IMR-90 (cell line): ENCODE results near the gene SYMPK. TPM values are rescaled to one million over a fixed set of nuclear protein-coding genes. Genes with fewer than 3 reads are reported as not detected.

ENCODE experiments used
- ATAC-seq: fragments of 200-7000 bp; cut with Tn5 transposase; 2 replicates; pipeline ENCODE4 v1.9.1; 2020; ENCODE audit warnings: low read depth, mild to moderate bottlenecking, moderate library complexity
- BruUV-seq: library from RNA; stranded (reverse); fragments of 400-500 nt; replicated peaks from 2 replicates; lab custom pipeline; 2021; lab: Mats Ljungman, UMichigan
- CTCF ChIA-PET: fragments of 300-600 bp; formaldehyde crosslinking; extraction: SDS; loops from one replicate; lab custom pipeline; 2021; ENCODE audit warnings: antibody characterized with exemption; lab: Yijun Ruan, JAX
- POLR2A ChIA-PET: fragments of 300-600 bp; sonication (Branson Sonifier 250); formaldehyde crosslinking; loops from one replicate; lab custom pipeline; 2022; ENCODE audit warnings: antibody characterized with exemption; ENCODE audit not compliant: unreplicated experiment; lab: Charles Lee
- DNase-seq: peaks from one replicate; pipeline ENCODE4 v3.0.0; 2013
- H2AFZ ChIP-seq: replicated peaks from 2 replicates; pipeline ENCODE3; 2013; ENCODE audit warnings: low read length, mild to moderate bottlenecking; ENCODE audit not compliant: poor library complexity
- H2AK5ac ChIP-seq: 2 replicates; pipeline ENCODE4 v1.6.1; 2013; ENCODE audit warnings: low read depth, low read length, inconsistent platforms
- H2AK9ac ChIP-seq: replicated peaks from 2 replicates; pipeline ENCODE3; 2013; ENCODE audit warnings: mild to moderate bottlenecking, low read depth, low read length, moderate library complexity; ENCODE audit not compliant: poor library complexity
- H2BK120ac ChIP-seq: 2 replicates; pipeline ENCODE4 v1.6.1; 2013; ENCODE audit warnings: low read depth, low read length, inconsistent platforms
- H2BK15ac ChIP-seq: 3 replicates; pipeline ENCODE4 v1.6.1; 2013; ENCODE audit warnings: low read depth, low read length, inconsistent platforms
- H2BK20ac ChIP-seq: 2 replicates; pipeline ENCODE4 v1.6.1; 2013; ENCODE audit warnings: low read depth, mild to moderate bottlenecking, inconsistent platforms, low read length, moderate library complexity
- H2BK5ac ChIP-seq: 2 replicates; pipeline ENCODE4 v1.6.1; 2013; ENCODE audit warnings: mild to moderate bottlenecking, low read depth, low read length, inconsistent platforms; ENCODE audit not compliant: poor library complexity, severe bottlenecking
- H3K14ac ChIP-seq: replicated peaks from 2 replicates; pipeline ENCODE4 v1.6.1; 2013; ENCODE audit warnings: low read depth, low read length, inconsistent platforms
- H3K18ac ChIP-seq: 2 replicates; pipeline ENCODE4 v1.6.1; 2013; ENCODE audit warnings: low read depth, low read length, control low read depth
- H3K23ac ChIP-seq: 2 replicates; pipeline ENCODE4 v1.6.1; 2013; ENCODE audit warnings: low read depth, low read length, inconsistent platforms
- H3K27ac ChIP-seq: 2 replicates; pipeline ENCODE4 v1.5.1; 2013; ENCODE audit warnings: mild to moderate bottlenecking, control low read depth, low read length; ENCODE audit not compliant: insufficient read depth
- H3K27me3 ChIP-seq: 2 replicates; pipeline ENCODE4 v1.6.1; 2013; ENCODE audit warnings: low read length; ENCODE audit not compliant: control insufficient read depth, insufficient read depth
- H3K36me3 ChIP-seq: 2 replicates; pipeline ENCODE4 v1.6.1; 2013; ENCODE audit warnings: low read length, mixed read lengths; ENCODE audit not compliant: control insufficient read depth, insufficient read depth
- H3K4ac ChIP-seq: 2 replicates; pipeline ENCODE4 v1.6.1; 2013; ENCODE audit warnings: low read depth, low read length, inconsistent platforms
- H3K4me1 ChIP-seq: 2 replicates; pipeline ENCODE4 v1.6.1; 2013; ENCODE audit warnings: low read length, mixed read lengths; ENCODE audit not compliant: control insufficient read depth, insufficient read depth
- H3K4me2 ChIP-seq: 2 replicates; pipeline ENCODE4 v1.6.1; 2013; ENCODE audit warnings: low read depth, mild to moderate bottlenecking, control low read depth, low read length, moderate library complexity
- H3K4me3 ChIP-seq: 2 replicates; pipeline ENCODE4 v1.5.1; 2013; ENCODE audit warnings: low read depth, mild to moderate bottlenecking, control low read depth, low read length, moderate library complexity; ENCODE audit not compliant: insufficient read depth
- H3K56ac ChIP-seq: 2 replicates; pipeline ENCODE4 v1.6.1; 2013; ENCODE audit warnings: low read length, inconsistent platforms; ENCODE audit not compliant: insufficient read depth; ENCODE audit errors: extremely low read depth
- H3K79me1 ChIP-seq, 2 experiments: 2 replicates each; pipeline ENCODE4 v1.6.1; 2013; ENCODE audit warnings: low read length in 2 of 2, inconsistent platforms in 1 of 2, low read depth in 1 of 2
- H3K9ac ChIP-seq: 2 replicates; pipeline ENCODE4 v1.6.1; 2013; ENCODE audit warnings: low read depth, low read length, control low read depth
- H3K9me1 ChIP-seq: 2 replicates; pipeline ENCODE4 v1.6.1; 2013; ENCODE audit warnings: low read length, inconsistent platforms; ENCODE audit not compliant: insufficient read depth
- H3K9me3 ChIP-seq: 2 replicates; pipeline ENCODE4 v1.6.1; 2013; ENCODE audit warnings: low read length; ENCODE audit not compliant: control insufficient read depth, insufficient read depth
- H4K20me1 ChIP-seq: 2 replicates; pipeline ENCODE4 v1.6.1; 2013; ENCODE audit warnings: low read length, inconsistent platforms; ENCODE audit not compliant: insufficient read depth
- H4K5ac ChIP-seq: 2 replicates; pipeline ENCODE4 v1.6.1; 2013; ENCODE audit warnings: mild to moderate bottlenecking, low read depth, low read length, control low read depth
- H4K8ac ChIP-seq, 2 experiments: 2 replicates each; pipeline ENCODE4 v1.6.1; 2013; ENCODE audit warnings: low read depth in 2 of 2, low read length in 2 of 2, control low read depth in 1 of 2, inconsistent platforms in 1 of 2
- H4K91ac ChIP-seq: 2 replicates; pipeline ENCODE4 v1.6.1; 2013; ENCODE audit warnings: low read depth, low read length, inconsistent platforms; ENCODE audit not compliant: insufficient read depth
- CEBPB ChIP-seq: IDR thresholded peaks from 2 replicates; pipeline ENCODE4 v1.6.1; 2012; ENCODE audit warnings: low read depth, low read length, improper control_type of control experiment
- CHD1 ChIP-seq: IDR thresholded peaks from 2 replicates; pipeline ENCODE4 v1.6.1; 2012; ENCODE audit warnings: low read depth, low read length, improper control_type of control experiment
- CTCF ChIP-seq: conservative IDR thresholded peaks from 2 replicates; pipeline ENCODE4 v1.5.1; 2012; ENCODE audit warnings: mild to moderate bottlenecking, low read depth, low read length, improper control_type of control experiment
- ELK1 ChIP-seq: fragments of 150-350 bp; IDR thresholded peaks from 2 replicates; pipeline ENCODE4 v1.6.1; 2016; ENCODE audit warnings: low read depth, mild to moderate bottlenecking, low read length, moderate library complexity, borderline replicate concordance
- FOS ChIP-seq: fragments of 150-350 bp; IDR thresholded peaks from 2 replicates; pipeline ENCODE4 v1.6.1; 2016; ENCODE audit warnings: low read depth, low read length
- MAFK ChIP-seq: IDR thresholded peaks from 2 replicates; pipeline ENCODE4 v1.6.1; 2012; ENCODE audit warnings: low read depth, low read length, improper control_type of control experiment
- MAZ ChIP-seq: IDR thresholded peaks from 2 replicates; pipeline ENCODE4 v1.6.1; 2012; ENCODE audit warnings: low read depth, mild to moderate bottlenecking, low read length, improper control_type of control experiment, moderate library complexity, borderline replicate concordance
- MXI1 ChIP-seq: IDR thresholded peaks from 2 replicates; pipeline ENCODE4 v1.6.1; 2012; ENCODE audit warnings: low read depth, mild to moderate bottlenecking, low read length, moderate library complexity, borderline replicate concordance
- NFE2L2 ChIP-seq: fragments of 150-350 bp; IDR thresholded peaks from 2 replicates; pipeline ENCODE4 v1.6.1; 2016; ENCODE audit warnings: low read depth, mild to moderate bottlenecking, low read length
- RAD21 ChIP-seq: IDR thresholded peaks from 2 replicates; pipeline ENCODE4 v1.6.1; 2012; ENCODE audit warnings: low read length, improper control_type of control experiment
- RCOR1 ChIP-seq: IDR thresholded peaks from 2 replicates; pipeline ENCODE4 v1.6.1; 2012; ENCODE audit warnings: mild to moderate bottlenecking, low read length, improper control_type of control experiment; ENCODE audit not compliant: insufficient replicate concordance
- RFX5 ChIP-seq: IDR thresholded peaks from 2 replicates; pipeline ENCODE4 v1.8.0; 2012; ENCODE audit warnings: low read depth, mild to moderate bottlenecking, low read length, moderate library complexity
- SMC3 ChIP-seq: fragments of 150-350 bp; IDR thresholded peaks from 2 replicates; pipeline ENCODE4 v1.6.1; 2016; ENCODE audit warnings: low read depth, mild to moderate bottlenecking, antibody characterized with exemption, low read length, moderate library complexity
- WGBS, 2 experiments: methylation state at CpG; one replicate each; pipeline versions ENCODE4 v1.1.5 to v1.1.7; 2013; ENCODE audit warnings: missing lambda C conversion rate in 2 of 2; ENCODE audit not compliant: insufficient read length in 1 of 2; ENCODE audit errors: extremely low coverage in 2 of 2; 5-methylcytosine and 5-hydroxymethylcytosine counted together
- dilution Hi-C: fragments of 300-500 bp; cut with HindIII; formaldehyde crosslinking; loops from one replicate; pipeline ENCODE4 v1.14.3; 2018; ENCODE audit warnings: low sequenced_read_pairs; ENCODE audit not compliant: unreplicated experiment
- in situ Hi-C: fragments of 300-500 bp; cut with MboI; formaldehyde crosslinking; loops from 3 replicates; pipeline ENCODE4 v1.14.3; 2019; ENCODE audit warnings: low sequenced_read_pairs, inconsistent platforms, mixed read lengths
- intact Hi-C: fragments of 100-400 bp; cut with micrococcal nuclease; formaldehyde crosslinking; loops from 2 replicates; pipeline ENCODE4 v1.10.0; 2022
- polyA plus RNA-seq, 3 experiments: library from polyadenylated mRNA; depleted of rRNA; stranded (reverse); fragments of >200 nt; gene quantifications; 2 replicates each; pipeline ENCODE4 v1.2.3, GENCODE V29; 2012; ENCODE audit warnings: low replicate concordance in 1 of 3
- total RNA-seq: library from RNA; depleted of rRNA; stranded (reverse); fragments of >200 nt; gene quantifications from 2 replicates; pipeline ENCODE4 v1.2.3, GENCODE V29; 2012
- TF ChIP-seq, protein P1 (sequence below): fragments of 150-350 bp; IDR thresholded peaks from 2 replicates; pipeline ENCODE4 v1.6.1; 2017; ENCODE audit warnings: mild to moderate bottlenecking, antibody characterized with exemption, low read length, low read depth

SYMPK gene
- total and polyA plus RNA-seq, 2 of the 4 experiments (the other 2 are of a cell fraction): 35.3 to 71.5 TPM

DNA sequence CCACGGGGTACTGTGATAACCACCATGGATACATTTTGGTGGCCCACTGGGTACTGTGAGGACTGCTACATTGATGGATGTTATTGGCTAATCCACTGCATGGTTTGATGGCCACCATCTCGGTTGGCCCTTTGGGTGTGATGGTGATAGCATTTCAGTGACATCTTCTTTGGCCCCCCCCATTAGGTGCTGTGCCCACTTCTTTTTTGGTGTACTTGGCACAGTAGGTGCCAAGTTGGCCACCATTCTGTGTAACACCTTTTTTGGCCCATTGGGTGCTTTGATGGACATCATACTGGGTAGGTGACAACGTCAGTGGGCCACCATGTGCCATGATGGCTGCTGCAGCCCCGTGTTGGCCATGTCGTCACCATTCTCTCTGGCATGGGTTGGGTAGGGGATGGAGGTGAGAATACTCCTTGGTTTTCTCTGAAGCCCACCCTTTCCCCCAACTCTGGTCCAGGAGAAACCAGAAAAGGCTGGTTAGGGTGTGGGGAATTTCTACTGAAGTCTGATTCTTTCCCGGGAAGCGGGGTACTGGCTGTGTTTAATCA, 10.3 kb upstream of the SYMPK start:
- Histone ChIP-seq H3K4ac (no peak overlapping the region), H3K18ac (no peak overlapping the region), H3K4me2 (no peak overlapping the region), H2BK20ac (no peak overlapping the region), H3K9me3 (no peaks in the 10 kb centered on the region), H3K27me3 (peaks cover 30% of the 10 kb centered on the region), H3K56ac (no peak overlapping the region), H2BK15ac (no peak overlapping the region), H3K9ac (no peak overlapping the region), H2AFZ (no peak overlapping the region), H3K14ac (no peak overlapping the region), H2BK120ac (no peak overlapping the region), H4K91ac (no peak overlapping the region), H4K20me1 (no peaks in the 10 kb centered on the region), H3K36me3 (no peaks in the 10 kb centered on the region), H3K9me1 (no peaks in the 10 kb centered on the region), H4K5ac (no peak overlapping the region), H3K4me1 (peaks cover 4% of the 10 kb centered on the region; the same call in 1 of the 2 replicates), H2BK5ac (no peak overlapping the region), H2AK5ac (no peak overlapping the region), H2AK9ac (no peak overlapping the region), H3K23ac (no peak overlapping the region), H3K27ac (no peak overlapping the region), H4K8ac (no peak overlapping the region), H3K4me3 (no peak overlapping the region), H3K79me1 (no peaks in the 10 kb centered on the region)
- dilution Hi-C loops: no loop called here
- no peak for TF ChIP-seq MAFK
- no peak for TF ChIP-seq NFE2L2
- no peak for TF ChIP-seq CEBPB
- no peak for TF ChIP-seq MAZ
- TF ChIP-seq, protein P1, sequence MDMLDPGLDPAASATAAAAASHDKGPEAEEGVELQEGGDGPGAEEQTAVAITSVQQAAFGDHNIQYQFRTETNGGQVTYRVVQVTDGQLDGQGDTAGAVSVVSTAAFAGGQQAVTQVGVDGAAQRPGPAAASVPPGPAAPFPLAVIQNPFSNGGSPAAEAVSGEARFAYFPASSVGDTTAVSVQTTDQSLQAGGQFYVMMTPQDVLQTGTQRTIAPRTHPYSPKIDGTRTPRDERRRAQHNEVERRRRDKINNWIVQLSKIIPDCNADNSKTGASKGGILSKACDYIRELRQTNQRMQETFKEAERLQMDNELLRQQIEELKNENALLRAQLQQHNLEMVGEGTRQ: no peak
- no peak for TF ChIP-seq CHD1
- TF ChIP-seq RAD21: no peak
- TF ChIP-seq MXI1: no peak
- TF ChIP-seq RCOR1: no peak
- no peak for TF ChIP-seq FOS
- TF ChIP-seq RFX5: no peak
- no peak for TF ChIP-seq CTCF
- no peak for TF ChIP-seq SMC3
- TF ChIP-seq ELK1: no peak
- ChIA-PET POLR2A (no interaction called here), CTCF (interaction anchor here (0.6 kb wide), 1 partner anchor 1211 kb away, joined by 3 read pairs; no protein-coding TSS in a partner anchor)
- ATAC-seq (no peak), DNase-seq (no peak)
- no CpG with 5 or more reads among the region's 7 CpGs for WGBS, 2 experiments
- in situ Hi-C loops: no loop called here
- no TSS peak for BruUV-seq
- intact Hi-C loops: no loop called here
